ENCODE results near the gene MANF.
"Not testable (repeated sequence)": the region's sequence is repeated elsewhere in the genome, so short reads cannot be mapped to it uniquely, and the experiment has no call there.

Gene MANF

GRCh38 chr3:51371943-51372557 lies 13.0 kb upstream of the MANF start:
- peak in 1 of 2 donors; percentile 18 for DNase-seq (ENCODE audit: low read depth in 2 of 2, low spot score in 1 of 2)

- DNase-seq (ENCODE audit: low read depth in 2 of 2, low spot score in 1 of 2), result no peak
Measured at GRCh38 chr3:51373658-51374421, 11.3 kb upstream of the MANF start.

GRCh38 chr3:51374456-51374855 lies 10.6 kb upstream of the MANF start:
- DNase-seq (ENCODE audit: low read depth in 2 of 2, low spot score in 1 of 2), result no peak

GRCh38 chr3:51375136-51375535 lies 10.0 kb upstream of the MANF start:
- DNase-seq (ENCODE audit: low read depth in 2 of 2, low spot score in 1 of 2), result no peak

GRCh38 chr3:51375571-51375970 lies 9.5 kb upstream of the MANF start:
- no peak for DNase-seq (ENCODE audit: low read depth in 2 of 2, low spot score in 1 of 2)

- no peak for DNase-seq (ENCODE audit: low read depth in 2 of 2, low spot score in 1 of 2)
Measured at GRCh38 chr3:51378065-51378464, 7.0 kb upstream of the MANF start.

- DNase-seq (ENCODE audit: low read depth in 2 of 2, low spot score in 1 of 2), result no peak
Measured at GRCh38 chr3:51378726-51379125, 6.4 kb upstream of the MANF start.

- DNase-seq (ENCODE audit: low read depth in 2 of 2, low spot score in 1 of 2), result no peak
Measured at GRCh38 chr3:51379301-51379700, 5.8 kb upstream of the MANF start.

GRCh38 chr3:51379746-51380455 lies 5.2 kb upstream of the MANF start:
- no peak for DNase-seq (ENCODE audit: low read depth in 2 of 2, low spot score in 1 of 2)

GRCh38 chr3:51380601-51381332 lies 4.3 kb upstream of the MANF start:
- DNase-seq (ENCODE audit: low read depth in 2 of 2, low spot score in 1 of 2), result no peak

- DNase-seq (ENCODE audit: low read depth in 2 of 2, low spot score in 1 of 2), result no peak
Measured at GRCh38 chr3:51381333-51381705, 3.8 kb upstream of the MANF start.

GRCh38 chr3:51382076-51382745 lies 2.9 kb upstream of the MANF start:
- no peak for DNase-seq (ENCODE audit: low read depth in 2 of 2, low spot score in 1 of 2)

GRCh38 chr3:51382947-51383578 lies 2.0 kb upstream of the MANF start:
- DNase-seq (ENCODE audit: low read depth in 2 of 2, low spot score in 1 of 2), result no peak

GRCh38 chr3:51384055-51384725 lies 901 bp upstream of the MANF start:
- no peak for DNase-seq (ENCODE audit: low read depth in 2 of 2, low spot score in 1 of 2)

- no peak for DNase-seq (ENCODE audit: low read depth in 2 of 2, low spot score in 1 of 2)
Measured at GRCh38 chr3:51385621-51386091, 565 bp downstream of the MANF start.

GRCh38 chr3:51386159-51386851 lies 1.2 kb downstream of the MANF start:
- DNase-seq (ENCODE audit: low read depth in 2 of 2, low spot score in 1 of 2), result no peak

GRCh38 chr3:51386852-51387229 lies 1.8 kb downstream of the MANF start:
- no peak for DNase-seq (ENCODE audit: low read depth in 2 of 2, low spot score in 1 of 2)

GRCh38 chr3:51387281-51387680 lies 2.2 kb downstream of the MANF start:
- not testable (repeated sequence) for DNase-seq (ENCODE audit: low read depth in 2 of 2, low spot score in 1 of 2)

GRCh38 chr3:51388286-51389029 lies 3.4 kb downstream of the MANF start:
- DNase-seq (ENCODE audit: low read depth in 2 of 2, low spot score in 1 of 2), result no peak

Measured in stimulated activated CD8-positive, alpha-beta memory T cell treated with anti-CD3 and anti-CD28 coated beads, Interleukin-4, amount 100 ng/mL, for 1 hour (primary cell).